Transverse colon (tissue), 4 donors: Measurements from ENCODE around the gene SFXN5. TPM values are rescaled to one million over a fixed set of nuclear protein-coding genes. Genes with fewer than 3 reads are reported as not detected.

Source experiments
- DNase-seq: peaks from one replicate; pipeline ENCODE4 v3.0.0-alpha.2; 2019
- H3K27ac ChIP-seq, 4 donors: fragments of 200-600 bp; sonication (generic); 2 replicates each; pipeline ENCODE4 v1.5.1; 2016 to 2018; ENCODE audit warnings: inconsistent platforms in 4 of 4
- H3K27me3 ChIP-seq: fragments of 200-600 bp; sonication (generic); 2 replicates; pipeline ENCODE4 v1.5.1; 2017; ENCODE audit warnings: inconsistent platforms
- H3K36me3 ChIP-seq, 4 donors: fragments of 200-600 bp; sonication (generic); 2 replicates each; pipeline ENCODE4 v1.5.1; 2017 to 2019; ENCODE audit warnings: inconsistent platforms in 4 of 4
- H3K4me1 ChIP-seq, 4 donors: fragments of 200-600 bp; sonication (generic); 2 replicates each; pipeline ENCODE4 v1.5.1; 2017 to 2020; ENCODE audit warnings: inconsistent platforms in 4 of 4
- H3K4me3 ChIP-seq, 4 donors: fragments of 200-600 bp; sonication (generic); 1 replicate in 1 of 4; 2 replicates in 3 of 4; pipeline versions ENCODE4 v1.5.1 to v1.6.1; 2017 to 2019; ENCODE audit warnings: inconsistent platforms in 4 of 4
- H3K9me3 ChIP-seq, 2 donors: fragments of 200-600 bp; sonication (generic); 2 replicates each; pipeline ENCODE4 v1.5.1; 2017 to 2019; ENCODE audit warnings: inconsistent platforms in 2 of 2
- CTCF ChIP-seq, 5 experiments: fragments of 200-600 bp in 3 of 5; fragments of 450-650 bp in 2 of 5; sonication (generic) in 3 of 5; IDR thresholded peaks; 1 replicate in 2 of 5; 2 replicates in 3 of 5; pipeline ENCODE4 v1.5.1; 2016 to 2017; ENCODE audit warnings: antibody characterized with exemption in 5 of 5, inconsistent platforms in 3 of 5, mild to moderate bottlenecking in 2 of 5, moderate library complexity in 1 of 5
- EP300 ChIP-seq: sonication (generic); formaldehyde crosslinking; IDR thresholded peaks from one replicate; pipeline ENCODE4 v1.6.1; 2017; ENCODE audit warnings: antibody characterized with exemption, low read depth
- POLR2A ChIP-seq: fragments of 450-650 bp; IDR thresholded peaks from one replicate; pipeline ENCODE4 v1.6.1; 2016; ENCODE audit warnings: antibody characterized with exemption, mild to moderate bottlenecking, moderate library complexity
- POLR2AphosphoS5 ChIP-seq, 3 donors: sonication (generic); formaldehyde crosslinking; IDR thresholded peaks; one replicate each; pipeline ENCODE4 v1.6.1; 2016; ENCODE audit warnings: antibody characterized with exemption in 3 of 3
- WGBS, 2 donors: methylation state at CpG; one replicate each; pipeline ENCODE4 v1.1.5; 2018; ENCODE audit warnings: low coverage in 1 of 2; 5-methylcytosine and 5-hydroxymethylcytosine counted together
- in situ Hi-C, 4 donors: fragments of 200-750 bp; cut with MboI; loops; one replicate each; pipeline versions ENCODE4 v1.15.0 to v1.15.1; 2017; ENCODE audit warnings: low sequenced_read_pairs in 3 of 4, low pct_ligation_motif_present in 1 of 4, low pct_unique_long_range_greater_than_20kb in 1 of 4
- intact Hi-C: fragments of 100-400 bp; cut with DNase I; formaldehyde crosslinking; loops from one replicate; pipeline ENCODE4 v1.15.1; 2023; ENCODE audit warnings: low total_unique reads
- total RNA-seq, 4 donors: library from RNA; depleted of rRNA; stranded (reverse); fragments of >200 nt; gene quantifications; one replicate each; pipeline ENCODE4 v1.1.0, GENCODE V29; 2016

The SFXN5 gene
- total RNA-seq, 4 donors from 2014 or later = 12.3 to 98.4 (median 42.7) TPM

GRCh38 chr2:73006969-73007710 is 64.4 kb downstream of the SFXN5 start:
- Histone ChIP-seq H3K27ac (no peak overlapping the region), H3K27me3 (no peaks in the 10 kb centered on the region), H3K9me3 (no peaks in the 10 kb centered on the region), H3K4me1 (no peaks in the 10 kb centered on the region), H3K36me3 (no peaks in the 10 kb centered on the region), H3K4me3 (no peak overlapping the region)
- DNase-seq = no peak
- WGBS, 2 donors = 86 to 90% methylated on average over 12 to 14 of the region's 14 CpGs
- TF ChIP-seq EP300 (no peak), POLR2AphosphoS5 (IDR thresholded peaks at IDR 0.05) (no peak), POLR2A (no peak), CTCF (IDR thresholded peaks at IDR 0.05) (no peak)
- in situ Hi-C loops (loop anchor here in 1 of 4 donors (10.0 kb wide), 1 partner anchor 148 kb away; no protein-coding TSS in a partner anchor), intact Hi-C loops (no loop called here)

- Histone ChIP-seq H3K4me1 (no peaks in the 10 kb centered on the region), H3K9me3 (no peaks in the 10 kb centered on the region), H3K36me3 (no peaks in the 10 kb centered on the region), H3K27ac (no peak overlapping the region), H3K27me3 (no peaks in the 10 kb centered on the region), H3K4me3 (no peak overlapping the region)
- intact Hi-C loops = no loop called here
- in situ Hi-C loops = loop anchor here in 1 of 4 donors (10.0 kb wide), 1 partner anchor 150 kb away; no protein-coding TSS in a partner anchor
- no peak for DNase-seq
- 80 to 88% methylated on average over 1 to 14 of the region's 14 CpGs for WGBS, 2 donors
- no peak for TF ChIP-seq CTCF (IDR thresholded peaks at IDR 0.05)
These were observed 66.5 kb downstream of the SFXN5 start for GRCh38 chr2:73004889-73005596.

- Histone ChIP-seq H3K4me1 (no peaks in the 10 kb centered on the region), H3K27me3 (no peaks in the 10 kb centered on the region), H3K36me3 (no peaks in the 10 kb centered on the region), H3K27ac (no peak overlapping the region), H3K4me3 (no peak overlapping the region), H3K9me3 (no peaks in the 10 kb centered on the region)
- no peak for DNase-seq
- in situ Hi-C loops = loop anchor here in 1 of 4 donors (10.0 kb wide), 1 partner anchor 150 kb away; no protein-coding TSS in a partner anchor
- whole genome bisulfite sequencing, 2 donors = 85 to 86% methylated on average over 7 to 12 of the region's 12 CpGs
- intact Hi-C loops = no loop called here
- no peak for TF ChIP-seq POLR2A
- TF ChIP-seq POLR2AphosphoS5 (IDR thresholded peaks at IDR 0.05) = no peak
These were observed 67.0 kb downstream of the SFXN5 start for GRCh38 chr2:73004466-73004865.

- Histone ChIP-seq H3K4me3 (no peak overlapping the region), H3K27ac (no peak overlapping the region), H3K27me3 (no peaks in the 10 kb centered on the region), H3K4me1 (no peaks in the 10 kb centered on the region), H3K36me3 (peaks cover 0 to under 1% (median 0%) of the 10 kb centered on the region in 4 donors), H3K9me3 (no peaks in the 10 kb centered on the region)
- no peak for TF ChIP-seq POLR2AphosphoS5 (IDR thresholded peaks at IDR 0.05)
- no peak for TF ChIP-seq POLR2A
- TF ChIP-seq EP300 = no peak
- TF ChIP-seq CTCF (IDR thresholded peaks at IDR 0.05) = no peak
- in situ Hi-C loops = loop anchor here in 1 of 4 donors (10.0 kb wide), 1 partner anchor 152 kb away; no protein-coding TSS in a partner anchor
- intact Hi-C loops = no loop called here
- WGBS, 2 donors = 93 to 100% methylated on average over 5 to 8 of the region's 8 CpGs
- no peak for DNase-seq
These were observed 68.5 kb downstream of the SFXN5 start for GRCh38 chr2:73003027-73003426.
